Inflammatory macrophage treated with lipopolysaccharide for 1 hour (primary cell): ENCODE measurements around the gene HSFX2.
"Not testable (repeated sequence)": the region's sequence is repeated elsewhere in the genome, so short reads cannot be mapped to it uniquely, and the experiment has no call there.

Source experiments
- DNase-seq, 2 donors: peaks; one replicate each; pipeline ENCODE4 v3.0.0-alpha.2; 2020 to 2022

Gene HSFX2

GRCh38 chrX:149595214-149595613 is at the start of gene HSFX2:
TSS of gene HSFX2 (minus strand) at chrX:149595314. CDS start at chrX:149594700, 614 bp downstream.
- DNase-seq: not testable (repeated sequence)

- no peak for DNase-seq
Measured at GRCh38 chrX:149643496-149643895, 48.4 kb upstream of the HSFX2 start.

GRCh38 chrX:149641835-149642234 is 46.7 kb upstream of the HSFX2 start:
- DNase-seq: no peak

- peak; percentile 11 to 29 for DNase-seq
Measured at GRCh38 chrX:149641432-149641831, 46.3 kb upstream of the HSFX2 start.

- no peak for DNase-seq
Measured at GRCh38 chrX:149639568-149639967, 44.5 kb upstream of the HSFX2 start.

GRCh38 chrX:149638860-149639259 is 43.7 kb upstream of the HSFX2 start:
- DNase-seq: no peak

- no peak for DNase-seq
Measured at GRCh38 chrX:149633511-149633910, 38.4 kb upstream of the HSFX2 start.

GRCh38 chrX:149631234-149632165 is 36.4 kb upstream of the HSFX2 start, which contains the start of gene TMEM185A:
TSS of gene TMEM185A (minus strand) at chrX:149631792. CDS start at chrX:149631580, 212 bp downstream.
- DNase-seq: peak; percentile 27 to 34

- peak; percentile 13 to 17 for DNase-seq
Measured at GRCh38 chrX:149630681-149631233, 35.6 kb upstream of the HSFX2 start.

- no peak for DNase-seq
Measured at GRCh38 chrX:149629730-149630387, 34.7 kb upstream of the HSFX2 start.

- DNase-seq: no peak
Measured at GRCh38 chrX:149628768-149629167, 33.7 kb upstream of the HSFX2 start.

- no peak for DNase-seq
Measured at GRCh38 chrX:149628280-149628679, 33.2 kb upstream of the HSFX2 start.

GRCh38 chrX:149626829-149627228 is 31.7 kb upstream of the HSFX2 start:
- not testable (repeated sequence) for DNase-seq

GRCh38 chrX:149619662-149620061 is 24.5 kb upstream of the HSFX2 start:
- not testable (repeated sequence) for DNase-seq

GRCh38 chrX:149618871-149619270 is 23.8 kb upstream of the HSFX2 start:
- DNase-seq: no peak

GRCh38 chrX:149611623-149612175 is 16.6 kb upstream of the HSFX2 start:
- peak in 1 of 2 donors; percentile 2 for DNase-seq

- no peak for DNase-seq
Measured at GRCh38 chrX:149610511-149610910, 15.4 kb upstream of the HSFX2 start.

GRCh38 chrX:149607699-149608098 is 12.6 kb upstream of the HSFX2 start:
- DNase-seq: no peak

- DNase-seq: not testable (repeated sequence)
Measured at GRCh38 chrX:149605248-149605885, 10.3 kb upstream of the HSFX2 start.

GRCh38 chrX:149598603-149599002 is 3.5 kb upstream of the HSFX2 start:
- not testable (repeated sequence) for DNase-seq

GRCh38 chrX:149595943-149596342 is 829 bp upstream of the HSFX2 start:
- not testable (repeated sequence) for DNase-seq

- not testable (repeated sequence) for DNase-seq
Measured at GRCh38 chrX:149590993-149591392, 4.1 kb downstream of the HSFX2 start.

GRCh38 chrX:149587359-149587758 is 7.8 kb downstream of the HSFX2 start, which contains the start of gene MAGEA9B:
TSS of gene MAGEA9B (minus strand) at chrX:149587459. CDS start at chrX:149583179, 4,280 bp downstream.
- DNase-seq: not testable (repeated sequence)
